ENCODE data around the gene GSTM2. TPM values are rescaled to one million over a fixed set of nuclear protein-coding genes. Genes with fewer than 3 reads are reported as not detected.
"Not testable (repeated sequence)": the region's sequence is repeated elsewhere in the genome, so short reads cannot be mapped to it uniquely, and the experiment has no call there.

The GSTM2 gene
- total and polyA plus RNA-seq, 4 donors: 7.7 to 106 (median 39.6) TPM

- peaks cover 0 to 1% (median under 1%) of the 10 kb centered on the region in 4 donors for H3K36me3 ChIP-seq (ENCODE audit: control insufficient read depth in 4 of 4, insufficient read depth in 4 of 4, low read length in 4 of 4)
- no peaks in the 10 kb centered on the region for H3K9me3 ChIP-seq (ENCODE audit: control insufficient read depth in 4 of 4, insufficient read depth in 3 of 4, low read length in 3 of 4)
- DNase-seq (peak in 1 of 3 donors; percentile 16), ATAC-seq (ENCODE audit: insufficient read depth, low FRiP score) (peak; percentile 36)
- TF ChIP-seq CTCF (IDR thresholded peaks at IDR 0.05; ENCODE audit: control extremely low read depth, extremely low read depth): no peak
- WGBS, 2 donors: 10 to 14% methylated on average over 25 to 26 of the region's 26 CpGs
- H3K4me3 ChIP-seq: peak overlapping the region; percentile 47
- no peak overlapping the region for H3K27ac ChIP-seq (ENCODE audit: low read depth in 1 of 2, low read length in 1 of 2)
- H3K27me3 ChIP-seq (ENCODE audit: control insufficient read depth in 3 of 3, insufficient read depth in 3 of 3, low read length in 2 of 3): no peaks in the 10 kb centered on the region
- H3K4me1 ChIP-seq (ENCODE audit: control insufficient read depth in 5 of 5, insufficient read depth in 5 of 5, low read length in 5 of 5): peaks cover 0 to 4% (median 0%) of the 10 kb centered on the region in 5 donors
- peak overlapping the region; percentile 51 to 60 for H3K9ac ChIP-seq (ENCODE audit: insufficient read depth in 1 of 2, low read length in 2 of 2)
Measured at GRCh38 chr1:109668123-109668775, 392 bp downstream of the GSTM2 start.

GRCh38 chr1:109669246-109669948 lies 1.5 kb downstream of the GSTM2 start:
- Histone ChIP-seq H3K9ac (ENCODE audit: insufficient read depth in 1 of 2, low read length in 2 of 2) (no peak overlapping the region), H3K36me3 (ENCODE audit: control insufficient read depth in 4 of 4, insufficient read depth in 4 of 4, low read length in 4 of 4) (peaks cover 0 to 4% (median under 1%) of the 10 kb centered on the region in 4 donors), H3K4me3 (no peak overlapping the region), H3K4me1 (ENCODE audit: control insufficient read depth in 5 of 5, insufficient read depth in 5 of 5, low read length in 5 of 5) (peaks cover 0 to 4% (median 0%) of the 10 kb centered on the region in 5 donors), H3K27ac (ENCODE audit: low read depth in 1 of 2, low read length in 1 of 2) (no peak overlapping the region), H3K9me3 (ENCODE audit: control insufficient read depth in 4 of 4, insufficient read depth in 3 of 4, low read length in 3 of 4) (no peaks in the 10 kb centered on the region), H3K27me3 (ENCODE audit: control insufficient read depth in 3 of 3, insufficient read depth in 3 of 3, low read length in 2 of 3) (no peaks in the 10 kb centered on the region)
- ATAC-seq (ENCODE audit: insufficient read depth, low FRiP score) (no peak), DNase-seq (no peak)
- no peak for TF ChIP-seq CTCF (IDR thresholded peaks at IDR 0.05; ENCODE audit: control extremely low read depth, extremely low read depth)
- 79 to 90% methylated on average over 22 of the region's 22 CpGs for WGBS, 2 donors

- not testable (repeated sequence) for H3K4me3 ChIP-seq; H3K27ac ChIP-seq (ENCODE audit: low read depth in 1 of 2, low read length in 1 of 2); H3K4me1 ChIP-seq (ENCODE audit: control insufficient read depth in 5 of 5, insufficient read depth in 5 of 5, low read length in 5 of 5); H3K9me3 ChIP-seq (ENCODE audit: control insufficient read depth in 4 of 4, insufficient read depth in 3 of 4, low read length in 3 of 4); H3K9ac ChIP-seq (ENCODE audit: insufficient read depth in 1 of 2, low read length in 2 of 2); DNase-seq; H3K36me3 ChIP-seq (ENCODE audit: control insufficient read depth in 4 of 4, insufficient read depth in 4 of 4, low read length in 4 of 4); H3K27me3 ChIP-seq (ENCODE audit: control insufficient read depth in 3 of 3, insufficient read depth in 3 of 3, low read length in 2 of 3); ATAC-seq (ENCODE audit: insufficient read depth, low FRiP score)
- 97 to 98% methylated on average over 4 to 5 of the region's 5 CpGs for WGBS, 2 donors
Measured at GRCh38 chr1:109669949-109670302, 2.1 kb downstream of the GSTM2 start.

- no peak for TF ChIP-seq CTCF (IDR thresholded peaks at IDR 0.05; ENCODE audit: control extremely low read depth, extremely low read depth)
- Histone ChIP-seq H3K27ac (ENCODE audit: low read depth in 1 of 2, low read length in 1 of 2) (no peak overlapping the region), H3K9me3 (ENCODE audit: control insufficient read depth in 4 of 4, insufficient read depth in 3 of 4, low read length in 3 of 4) (no peaks in the 10 kb centered on the region), H3K4me1 (ENCODE audit: control insufficient read depth in 5 of 5, insufficient read depth in 5 of 5, low read length in 5 of 5) (peaks cover 0 to 4% (median 0%) of the 10 kb centered on the region in 5 donors), H3K4me3 (no peak overlapping the region), H3K36me3 (ENCODE audit: control insufficient read depth in 4 of 4, insufficient read depth in 4 of 4, low read length in 4 of 4) (peaks cover 0 to 4% (median under 1%) of the 10 kb centered on the region in 4 donors), H3K9ac (ENCODE audit: insufficient read depth in 1 of 2, low read length in 2 of 2) (no peak overlapping the region), H3K27me3 (ENCODE audit: control insufficient read depth in 3 of 3, insufficient read depth in 3 of 3, low read length in 2 of 3) (no peaks in the 10 kb centered on the region)
- DNase-seq (no peak), ATAC-seq (ENCODE audit: insufficient read depth, low FRiP score) (no peak)
- WGBS, 2 donors: 94 to 95% methylated on average over 5 of the region's 5 CpGs
Measured at GRCh38 chr1:109671067-109671466, 3.2 kb downstream of the GSTM2 start.

- H3K4me3 ChIP-seq; H3K9ac ChIP-seq (ENCODE audit: insufficient read depth in 1 of 2, low read length in 2 of 2); DNase-seq; H3K27ac ChIP-seq (ENCODE audit: low read depth in 1 of 2, low read length in 1 of 2); ATAC-seq (ENCODE audit: insufficient read depth, low FRiP score); H3K27me3 ChIP-seq (ENCODE audit: control insufficient read depth in 3 of 3, insufficient read depth in 3 of 3, low read length in 2 of 3); H3K36me3 ChIP-seq (ENCODE audit: control insufficient read depth in 4 of 4, insufficient read depth in 4 of 4, low read length in 4 of 4); H3K4me1 ChIP-seq (ENCODE audit: control insufficient read depth in 5 of 5, insufficient read depth in 5 of 5, low read length in 5 of 5); H3K9me3 ChIP-seq (ENCODE audit: control insufficient read depth in 4 of 4, insufficient read depth in 3 of 4, low read length in 3 of 4): not testable (repeated sequence)
- WGBS, 2 donors: 92 to 96% methylated on average over 2 of the region's 2 CpGs
Measured at GRCh38 chr1:109673861-109674260, 6.0 kb downstream of the GSTM2 start.
